Stomach smooth muscle (tissue), 2 donors: ENCODE measurements around the gene B4GALT6.

Experiments
- H3K27ac ChIP-seq: one replicate; pipeline ENCODE4 v1.7.0; 2013; ENCODE audit warnings: mild to moderate bottlenecking, low read length, inconsistent platforms
- H3K27me3 ChIP-seq, 2 donors: one replicate each; pipeline ENCODE4 v1.7.0; 2013; ENCODE audit warnings: low read length in 2 of 2; ENCODE audit not compliant: insufficient read depth in 2 of 2, control insufficient read depth in 1 of 2
- H3K36me3 ChIP-seq, 2 donors: one replicate each; pipeline ENCODE4 v1.7.0; 2013; ENCODE audit warnings: low read length in 2 of 2; ENCODE audit not compliant: control insufficient read depth in 2 of 2, insufficient read depth in 2 of 2
- H3K4me1 ChIP-seq: one replicate; pipeline ENCODE4 v1.7.0; 2013; ENCODE audit warnings: low read length; ENCODE audit not compliant: control insufficient read depth, insufficient read depth
- H3K4me3 ChIP-seq, 2 donors: one replicate each; pipeline ENCODE4 v1.7.0; 2013; ENCODE audit warnings: low read length in 2 of 2
- H3K9ac ChIP-seq, 2 donors: one replicate each; pipeline ENCODE4 v1.7.0; 2013; ENCODE audit warnings: low read length in 2 of 2, mild to moderate bottlenecking in 1 of 2
- H3K9me3 ChIP-seq, 2 donors: one replicate each; pipeline ENCODE4 v1.7.0; 2013; ENCODE audit warnings: low read length in 2 of 2; ENCODE audit not compliant: control insufficient read depth in 2 of 2
- donor health status: healthy.
- donor health status: Pancreatic carcinoma.

The B4GALT6 gene

DNA sequence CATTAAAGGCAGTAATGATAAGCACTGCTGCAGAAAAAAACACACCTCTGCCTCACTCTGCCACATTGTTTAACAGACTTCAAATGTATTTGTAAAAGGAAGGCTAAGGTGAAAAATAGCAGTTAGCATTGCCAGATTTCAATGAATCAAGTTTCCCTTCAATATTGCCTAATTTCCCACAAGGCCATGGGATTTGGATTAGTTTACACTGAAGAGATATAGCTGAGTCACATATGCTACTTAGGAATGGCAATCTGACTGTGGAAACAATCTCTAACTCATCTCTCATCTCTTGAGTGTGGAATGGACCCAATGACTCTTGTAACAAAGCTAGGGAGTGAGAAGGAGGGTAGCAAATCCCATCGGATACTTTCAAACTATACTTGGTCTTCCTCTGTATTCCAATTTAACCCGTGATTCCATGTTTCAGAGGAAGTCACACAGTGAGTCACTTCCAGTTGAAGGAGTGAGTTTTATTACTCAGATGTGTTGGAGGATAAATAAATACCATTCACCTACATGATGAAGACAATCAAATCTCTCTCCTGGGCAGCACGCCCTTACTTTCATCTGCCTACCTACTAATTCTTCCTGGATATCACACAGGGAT lies 5.1 kb downstream of the B4GALT6 start:
- H3K27ac ChIP-seq, result no peak overlapping the region
- no peaks in the 10 kb centered on the region for H3K36me3 ChIP-seq
- no peak overlapping the region for H3K4me3 ChIP-seq
- H3K4me1 ChIP-seq, result peaks cover 4% of the 10 kb centered on the region
- H3K9ac ChIP-seq, result no peak overlapping the region
- no peaks in the 10 kb centered on the region for H3K9me3 ChIP-seq
- no peaks in the 10 kb centered on the region for H3K27me3 ChIP-seq

DNA sequence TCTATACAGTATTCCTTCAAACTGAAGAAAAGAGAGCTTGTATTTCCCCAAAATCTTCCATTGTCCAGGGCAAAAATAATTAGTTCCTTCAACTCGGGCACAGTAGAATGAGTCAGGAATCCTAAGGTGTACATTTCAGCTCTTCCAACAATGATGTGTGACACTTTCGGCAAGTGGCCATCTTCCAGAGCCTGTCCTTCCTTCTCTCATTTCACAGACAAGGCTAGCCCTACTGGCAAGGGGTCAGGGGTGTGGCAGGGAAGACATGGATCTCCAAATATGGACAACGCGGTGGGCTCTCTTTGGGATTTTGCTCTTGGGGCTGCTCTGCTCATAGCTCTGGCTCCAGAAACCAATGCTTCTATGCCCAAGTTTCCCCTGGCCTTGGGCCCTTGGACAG lies 6.0 kb downstream of the B4GALT6 start:
- H3K9me3 ChIP-seq, result no peaks in the 10 kb centered on the region
- H3K9ac ChIP-seq, result no peak overlapping the region
- no peaks in the 10 kb centered on the region for H3K4me1 ChIP-seq
- no peak overlapping the region for H3K27ac ChIP-seq
- H3K27me3 ChIP-seq, result no peaks in the 10 kb centered on the region
- no peaks in the 10 kb centered on the region for H3K36me3 ChIP-seq
- H3K4me3 ChIP-seq, result no peak overlapping the region

DNA sequence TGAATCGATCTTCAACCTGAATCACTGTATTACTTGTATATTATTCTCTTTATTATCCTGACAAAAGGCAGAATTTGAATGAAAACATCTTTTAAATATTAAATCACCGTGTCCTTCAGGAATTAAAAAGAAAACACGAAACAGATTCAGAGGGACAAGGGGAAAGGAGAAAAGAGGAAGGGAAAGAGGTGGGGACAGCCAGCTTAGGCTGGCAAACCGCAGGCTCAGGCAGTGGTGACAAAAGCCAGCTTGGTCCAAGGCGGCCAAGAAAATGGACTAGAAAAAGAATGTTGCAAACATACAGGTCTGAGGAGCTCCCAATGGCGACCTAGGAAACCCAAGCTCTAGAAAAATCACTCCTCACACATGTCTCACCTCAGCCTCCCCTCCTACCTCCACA lies 6.8 kb downstream of the B4GALT6 start:
- no peaks in the 10 kb centered on the region for H3K27me3 ChIP-seq
- H3K4me1 ChIP-seq, result no peaks in the 10 kb centered on the region
- no peak overlapping the region for H3K9ac ChIP-seq
- H3K36me3 ChIP-seq, result no peaks in the 10 kb centered on the region
- H3K9me3 ChIP-seq, result no peaks in the 10 kb centered on the region
- no peak overlapping the region for H3K4me3 ChIP-seq
- H3K27ac ChIP-seq, result no peak overlapping the region

DNA sequence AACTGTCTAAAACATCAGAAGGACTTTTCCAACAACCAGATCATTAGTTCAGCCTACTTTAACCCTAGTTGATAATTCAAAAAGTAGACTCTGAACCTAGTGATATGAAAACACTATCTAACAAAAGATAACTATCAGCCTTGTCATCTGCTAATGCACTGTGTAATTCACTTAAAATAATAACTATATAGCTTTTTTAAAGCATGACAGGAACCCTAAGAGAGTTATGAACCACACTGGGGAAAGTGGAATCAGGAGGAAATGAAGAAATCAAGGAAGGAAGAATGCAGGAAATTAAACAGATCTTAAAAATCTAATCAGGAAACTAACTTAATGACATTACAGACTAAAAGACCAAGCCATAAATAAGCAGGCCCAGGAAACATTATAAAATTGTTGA lies 9.0 kb downstream of the B4GALT6 start:
- H3K9ac ChIP-seq, result no peak overlapping the region
- no peak overlapping the region for H3K27ac ChIP-seq
- no peaks in the 10 kb centered on the region for H3K4me1 ChIP-seq
- no peak overlapping the region for H3K4me3 ChIP-seq
- no peaks in the 10 kb centered on the region for H3K27me3 ChIP-seq
- H3K36me3 ChIP-seq, result no peaks in the 10 kb centered on the region
- no peaks in the 10 kb centered on the region for H3K9me3 ChIP-seq

DNA sequence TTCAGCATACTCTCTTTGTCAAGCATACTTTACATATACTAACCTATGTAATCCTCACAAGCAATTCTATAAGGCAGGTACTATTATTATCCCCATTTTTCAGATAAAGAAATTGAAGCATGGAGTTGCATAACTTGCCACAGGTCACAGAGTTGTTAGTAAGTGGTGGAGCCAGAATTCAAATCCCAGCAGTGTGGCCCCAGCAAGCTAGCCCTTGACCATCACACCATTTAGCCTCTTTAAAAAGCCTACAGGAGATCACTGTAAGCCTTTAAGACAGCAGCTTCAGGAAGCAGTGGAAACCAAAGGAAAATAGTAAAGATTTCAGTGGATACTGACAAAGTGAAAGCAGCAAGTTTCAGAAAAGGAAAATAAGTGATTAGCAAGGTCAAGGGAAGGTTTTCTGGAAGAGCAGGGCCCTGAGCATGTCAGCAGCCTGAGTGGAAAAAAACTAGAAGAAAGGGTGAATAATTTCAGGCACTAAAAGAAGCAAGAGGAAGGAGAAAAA lies 11.7 kb downstream of the B4GALT6 start:
- H3K9me3 ChIP-seq, result no peaks in the 10 kb centered on the region
- H3K4me3 ChIP-seq, result no peak overlapping the region
- H3K36me3 ChIP-seq, result no peaks in the 10 kb centered on the region
- H3K4me1 ChIP-seq, result no peaks in the 10 kb centered on the region
- H3K9ac ChIP-seq, result no peak overlapping the region
- H3K27me3 ChIP-seq, result no peaks in the 10 kb centered on the region
- H3K27ac ChIP-seq, result no peak overlapping the region

DNA sequence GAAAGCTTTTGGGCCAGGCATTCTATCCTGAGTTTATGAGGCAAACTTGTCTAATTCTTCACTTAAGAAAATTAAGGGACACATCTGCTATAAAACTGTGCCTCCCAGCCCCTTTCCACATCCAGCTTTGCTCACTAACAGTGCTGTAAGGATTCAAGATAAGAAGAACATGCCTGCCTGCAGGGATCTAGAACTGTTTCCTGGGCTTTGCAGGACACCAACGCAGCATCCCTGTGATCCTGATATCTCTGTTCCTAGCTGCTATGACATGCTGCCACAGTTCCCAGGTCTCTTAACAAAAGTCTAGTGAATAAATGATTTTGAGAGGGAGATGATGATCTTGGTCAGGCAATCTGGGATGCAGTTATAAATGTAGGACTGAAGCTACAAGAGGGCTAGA lies 12.4 kb downstream of the B4GALT6 start:
- H3K4me3 ChIP-seq, result no peak overlapping the region
- H3K9ac ChIP-seq, result no peak overlapping the region
- no peak overlapping the region for H3K27ac ChIP-seq
- no peaks in the 10 kb centered on the region for H3K36me3 ChIP-seq
- no peaks in the 10 kb centered on the region for H3K27me3 ChIP-seq
- no peaks in the 10 kb centered on the region for H3K4me1 ChIP-seq
- no peaks in the 10 kb centered on the region for H3K9me3 ChIP-seq

DNA sequence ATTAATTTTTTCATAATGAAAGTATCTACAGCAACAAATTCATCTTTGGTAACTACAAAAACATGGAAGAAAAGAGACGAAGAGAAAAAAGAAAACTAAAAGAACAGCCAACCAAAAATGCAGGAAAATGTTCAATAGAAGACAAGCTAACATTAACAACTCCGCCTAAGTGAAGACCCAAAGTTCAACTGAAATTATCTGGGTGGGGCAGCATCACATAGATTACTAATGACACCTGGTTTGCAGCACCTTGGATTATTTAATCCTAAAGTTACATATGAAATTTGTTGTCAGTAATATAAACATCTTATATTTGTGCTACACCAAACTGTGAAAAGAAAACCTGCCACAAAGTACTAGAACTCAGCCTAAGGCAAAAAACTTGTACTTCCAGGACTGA lies 14.8 kb downstream of the B4GALT6 start:
- Histone ChIP-seq H3K27me3 (no peaks in the 10 kb centered on the region), H3K4me3 (no peak overlapping the region), H3K9me3 (no peaks in the 10 kb centered on the region), H3K4me1 (no peaks in the 10 kb centered on the region), H3K9ac (no peak overlapping the region), H3K36me3 (no peaks in the 10 kb centered on the region), H3K27ac (no peak overlapping the region)

DNA sequence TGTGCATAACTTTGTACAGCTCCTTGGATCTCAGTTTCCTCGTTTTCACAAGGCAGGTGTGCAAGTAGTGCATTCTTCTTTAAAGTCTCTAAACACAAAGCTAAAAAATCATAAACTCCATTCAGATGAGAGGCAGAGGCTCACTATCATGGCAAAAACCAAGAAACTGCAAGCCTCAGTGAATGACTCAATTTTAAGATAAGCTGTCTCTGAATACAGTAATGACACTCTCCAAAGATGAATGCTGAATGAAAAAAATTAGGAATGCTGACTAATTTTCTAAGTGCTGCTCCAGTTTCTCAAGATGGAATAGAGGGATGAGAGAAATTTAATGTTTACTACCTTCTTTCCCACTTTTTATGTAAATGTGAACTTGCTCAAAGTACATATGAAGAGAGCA lies 17.2 kb downstream of the B4GALT6 start:
- Histone ChIP-seq H3K27ac (no peak overlapping the region), H3K36me3 (no peaks in the 10 kb centered on the region), H3K4me3 (no peak overlapping the region)

DNA sequence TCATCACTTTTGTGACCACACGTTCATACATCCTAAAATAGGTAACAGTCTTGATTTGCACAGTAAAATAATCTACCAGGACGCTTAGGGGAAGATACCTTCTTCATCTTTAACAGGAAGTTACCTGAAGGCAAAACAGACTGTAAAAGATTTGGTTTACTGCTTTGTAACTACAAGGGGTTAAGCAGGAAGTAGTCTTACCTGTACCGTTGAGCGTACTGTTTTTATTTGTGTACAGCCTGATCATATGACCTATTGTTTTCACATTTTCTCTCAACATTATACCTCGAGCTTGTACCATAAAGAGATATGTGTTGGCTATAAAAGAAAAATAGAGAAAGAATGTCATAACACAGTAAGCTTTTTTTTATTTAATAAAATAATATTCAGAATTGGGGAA lies 18.3 kb downstream of the B4GALT6 start:
- no peak overlapping the region for H3K27ac ChIP-seq
- no peaks in the 10 kb centered on the region for H3K9me3 ChIP-seq
- H3K9ac ChIP-seq, result no peak overlapping the region
- H3K36me3 ChIP-seq, result no peaks in the 10 kb centered on the region
- H3K4me1 ChIP-seq, result no peaks in the 10 kb centered on the region
- H3K27me3 ChIP-seq, result no peaks in the 10 kb centered on the region
- no peak overlapping the region for H3K4me3 ChIP-seq

More for the DNA sequence above, 17.2 kb downstream of the B4GALT6 start:
- no peak overlapping the region for H3K9ac ChIP-seq
- H3K27me3 ChIP-seq, result no peaks in the 10 kb centered on the region
- no peaks in the 10 kb centered on the region for H3K4me1 ChIP-seq
- no peaks in the 10 kb centered on the region for H3K9me3 ChIP-seq

DNA sequence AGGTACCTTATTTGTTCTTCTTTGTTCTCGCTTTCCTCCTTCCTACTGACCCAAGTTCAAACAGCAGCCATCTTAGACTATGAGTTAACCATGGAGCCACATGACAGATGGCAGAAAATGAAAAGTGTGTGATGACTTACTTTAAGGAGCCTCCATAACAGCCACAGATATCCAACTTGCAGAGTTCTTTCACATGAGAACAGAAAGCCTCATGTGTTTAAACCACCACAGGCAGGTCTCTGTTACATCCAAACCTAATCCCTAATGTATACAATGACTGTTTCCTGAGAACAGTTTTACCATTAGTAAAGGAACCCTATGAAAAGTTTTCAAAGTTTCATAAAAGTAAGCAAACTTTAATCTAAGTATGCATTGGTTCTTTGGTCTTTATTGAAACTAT lies 20.3 kb downstream of the B4GALT6 start:
- Histone ChIP-seq H3K9ac (no peak overlapping the region), H3K27me3 (no peaks in the 10 kb centered on the region), H3K36me3 (no peaks in the 10 kb centered on the region), H3K9me3 (no peaks in the 10 kb centered on the region), H3K4me1 (no peaks in the 10 kb centered on the region), H3K4me3 (no peak overlapping the region), H3K27ac (no peak overlapping the region)

DNA sequence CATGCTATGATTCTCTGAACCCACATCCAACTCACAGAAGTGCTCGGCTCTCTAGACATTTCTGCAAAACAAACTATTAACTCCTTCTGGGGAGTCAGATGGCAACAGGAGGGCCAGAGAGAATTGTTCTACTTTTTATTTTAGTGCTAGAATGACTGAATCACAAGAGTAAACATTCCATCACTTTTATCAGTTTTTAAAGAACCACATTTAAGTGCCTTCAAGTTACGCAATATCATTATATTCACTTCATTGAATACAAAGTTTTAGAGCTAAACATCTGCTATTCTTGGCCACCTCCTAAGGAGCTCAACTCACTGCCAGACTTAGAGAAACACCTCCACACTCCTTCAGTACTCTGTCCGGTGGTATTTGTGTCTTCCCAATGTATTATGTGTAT lies 22.4 kb downstream of the B4GALT6 start:
- no peaks in the 10 kb centered on the region for H3K27me3 ChIP-seq
- H3K9ac ChIP-seq, result no peak overlapping the region
- H3K4me3 ChIP-seq, result no peak overlapping the region
- H3K4me1 ChIP-seq, result no peaks in the 10 kb centered on the region
- no peaks in the 10 kb centered on the region for H3K9me3 ChIP-seq
- H3K36me3 ChIP-seq, result no peaks in the 10 kb centered on the region
- H3K27ac ChIP-seq, result no peak overlapping the region
